Measurements from ENCODE around the gene GIGYF2.
"Not testable (repeated sequence)": the region's sequence is repeated elsewhere in the genome, so short reads cannot be mapped to it uniquely, and the experiment has no call there.

Gene GIGYF2

GRCh38 chr2:232681527-232681926 lies 15.6 kb upstream of the GIGYF2 start:
- no peaks in the 10 kb centered on the region for H3K79me2 ChIP-seq (ENCODE audit: low read length)
- no peaks in the 10 kb centered on the region for H4K20me1 ChIP-seq (ENCODE audit: insufficient read depth, low read length)
- no peak overlapping the region for H2AFZ ChIP-seq (ENCODE audit: low read depth, low read length)
- no peak overlapping the region for H3K9ac ChIP-seq (ENCODE audit: low read length)
- H3K4me1 ChIP-seq (ENCODE audit: low read length), result no peaks in the 10 kb centered on the region
- no peaks in the 10 kb centered on the region for H3K9me3 ChIP-seq (ENCODE audit: insufficient read depth, low read length)
- no peak overlapping the region for H3K27ac ChIP-seq (ENCODE audit: low read length)
- no peak overlapping the region for H3K4me2 ChIP-seq (ENCODE audit: low read length)
- no peak overlapping the region for H3K4me3 ChIP-seq (ENCODE audit: low read length)
- TF ChIP-seq EZH2phosphoT487 (IDR thresholded peaks at IDR 0.05; ENCODE audit: low read depth) (no peak), CTCF (IDR thresholded peaks at IDR 0.05; ENCODE audit: low read depth, low read length) (no peak)
- no peaks in the 10 kb centered on the region for H3K27me3 ChIP-seq (ENCODE audit: low read depth, low read length)
- H3K36me3 ChIP-seq (replicated peaks; ENCODE audit: low read depth, low read length), result no peaks in the 10 kb centered on the region

- no peaks in the 10 kb centered on the region for H3K79me2 ChIP-seq (ENCODE audit: low read length)
- H3K9me3 ChIP-seq (ENCODE audit: insufficient read depth, low read length), result no peaks in the 10 kb centered on the region
- no peak overlapping the region for H3K9ac ChIP-seq (ENCODE audit: low read length)
- H3K36me3 ChIP-seq (replicated peaks; ENCODE audit: low read depth, low read length), result no peaks in the 10 kb centered on the region
- H3K4me3 ChIP-seq (ENCODE audit: low read length), result no peak overlapping the region
- H2AFZ ChIP-seq (ENCODE audit: low read depth, low read length), result no peak overlapping the region
- no peaks in the 10 kb centered on the region for H4K20me1 ChIP-seq (ENCODE audit: insufficient read depth, low read length)
- H3K4me2 ChIP-seq (ENCODE audit: low read length), result no peak overlapping the region
- H3K4me1 ChIP-seq (ENCODE audit: low read length), result no peaks in the 10 kb centered on the region
- H3K27ac ChIP-seq (ENCODE audit: low read length), result no peak overlapping the region
- no peaks in the 10 kb centered on the region for H3K27me3 ChIP-seq (ENCODE audit: low read depth, low read length)
- no peak for TF ChIP-seq EZH2phosphoT487 (IDR thresholded peaks at IDR 0.05; ENCODE audit: low read depth)
- no peak for TF ChIP-seq CTCF (IDR thresholded peaks at IDR 0.05; ENCODE audit: low read depth, low read length)
Observed at GRCh38 chr2:232683368-232683767, 13.8 kb upstream of the GIGYF2 start.

- not testable (repeated sequence) for H3K4me3 ChIP-seq (ENCODE audit: low read length); H3K4me2 ChIP-seq (ENCODE audit: low read length); H3K27me3 ChIP-seq (ENCODE audit: low read depth, low read length); H3K36me3 ChIP-seq (replicated peaks; ENCODE audit: low read depth, low read length); H4K20me1 ChIP-seq (ENCODE audit: insufficient read depth, low read length); H3K4me1 ChIP-seq (ENCODE audit: low read length); H3K9ac ChIP-seq (ENCODE audit: low read length); H2AFZ ChIP-seq (ENCODE audit: low read depth, low read length); H3K79me2 ChIP-seq (ENCODE audit: low read length); H3K9me3 ChIP-seq (ENCODE audit: insufficient read depth, low read length); H3K27ac ChIP-seq (ENCODE audit: low read length)
Observed at GRCh38 chr2:232685391-232685790, 11.7 kb upstream of the GIGYF2 start.

GRCh38 chr2:232687382-232688160 lies 9.6 kb upstream of the GIGYF2 start:
- Histone ChIP-seq H3K4me3 (ENCODE audit: low read length) (no peak overlapping the region), H3K27ac (ENCODE audit: low read length) (no peak overlapping the region), H3K27me3 (ENCODE audit: low read depth, low read length) (no peaks in the 10 kb centered on the region), H3K4me1 (ENCODE audit: low read length) (no peaks in the 10 kb centered on the region), H3K9ac (ENCODE audit: low read length) (no peak overlapping the region), H3K79me2 (ENCODE audit: low read length) (no peaks in the 10 kb centered on the region), H4K20me1 (ENCODE audit: insufficient read depth, low read length) (no peaks in the 10 kb centered on the region), H3K4me2 (ENCODE audit: low read length) (no peak overlapping the region), H3K9me3 (ENCODE audit: insufficient read depth, low read length) (no peaks in the 10 kb centered on the region), H3K36me3 (replicated peaks; ENCODE audit: low read depth, low read length) (no peaks in the 10 kb centered on the region), H2AFZ (ENCODE audit: low read depth, low read length) (no peak overlapping the region)
- TF ChIP-seq CTCF (IDR thresholded peaks at IDR 0.05; ENCODE audit: low read depth, low read length), result no peak
- TF ChIP-seq EZH2phosphoT487 (IDR thresholded peaks at IDR 0.05; ENCODE audit: low read depth), result no peak

Data from OCI-LY3 (cell line).